ENCODE results near the gene BNIP1. TPM values are rescaled to one million over a fixed set of nuclear protein-coding genes. Genes with fewer than 3 reads are reported as not detected.

BNIP1 gene
- total and polyA plus RNA-seq, 3 experiments from 2014 or later: 16.8 to 26.5 (median 25.5) TPM

Other genes with a start within 250 kb of the BNIP1 start
- gene RPL26L1, start 185.1 kb upstream of the BNIP1 start, total RNA-seq: 10 to 100 TPM; 91.9 to 92.3 TPM
- gene RPL26L1, start 185.1 kb upstream of the BNIP1 start, polyA plus RNA-seq: 35.6 TPM
- gene ATP6V0E1, start 160.8 kb upstream of the BNIP1 start, total RNA-seq: 100 to 1,000 TPM; 171 to 179 TPM
- gene ATP6V0E1, start 160.8 kb upstream of the BNIP1 start, polyA plus RNA-seq: 468 TPM
- 10 to 100 TPM; 14.3 to 14.9 TPM for gene CREBRF, start 88.2 kb upstream of the BNIP1 start, total RNA-seq
- 61.0 TPM for gene CREBRF, start 88.2 kb upstream of the BNIP1 start, polyA plus RNA-seq
- under 1 TPM in 1 of 2 experiments, not detected in 1; 0.22 TPM for gene NKX2-5, start 90.7 kb downstream of the BNIP1 start, total RNA-seq
- gene NKX2-5, start 90.7 kb downstream of the BNIP1 start, polyA plus RNA-seq: not detected
- 1 to 10 TPM; 2.1 to 2.4 TPM for gene STC2, start 183.9 kb downstream of the BNIP1 start, total RNA-seq
- gene STC2, start 183.9 kb downstream of the BNIP1 start, polyA plus RNA-seq: not detected